Erythroblast (primary cell): ENCODE data around the gene MRM1.
A peak's percentile ranks its signal among the peaks of the same experiment; 100 is the strongest.

Experiments used
- DNase-seq, 2 experiments: peaks; one replicate each; lab custom pipeline; 2025; lab: John Stamatoyannopoulos, UW
- GATA1 ChIP-seq: IDR thresholded peaks from 2 replicates; pipeline ENCODE4 v1.6.1; 2011; ENCODE audit warnings: low read depth, mild to moderate bottlenecking, control low read depth, low read length, moderate library complexity
- POLR2A ChIP-seq: IDR thresholded peaks from 2 replicates; pipeline ENCODE4 v1.6.1; 2011; ENCODE audit warnings: mild to moderate bottlenecking, low read length

The MRM1 gene

GRCh38 chr17:36609498-36609862, 8.1 kb downstream of the MRM1 start:
- TF ChIP-seq GATA1 (no peak), POLR2A (no peak)

GRCh38 chr17:36610474-36610873, 9.1 kb downstream of the MRM1 start:
- TF ChIP-seq GATA1 (no peak), POLR2A (no peak)
- DNase-seq, result peak; percentile 71 to 81

More at GRCh38 chr17:36609498-36609862, 8.1 kb downstream of the MRM1 start:
- no peak for DNase-seq

- no peak for TF ChIP-seq POLR2A
- TF ChIP-seq GATA1, result no peak
- peak; percentile 82 to 85 for DNase-seq
These were observed 10.1 kb downstream of the MRM1 start for GRCh38 chr17:36611345-36612072.

GRCh38 chr17:36612323-36612722, 10.9 kb downstream of the MRM1 start:
- TF ChIP-seq POLR2A (no peak), GATA1 (no peak)

GRCh38 chr17:36613155-36613554, 11.8 kb downstream of the MRM1 start:
- no peak for DNase-seq
- TF ChIP-seq POLR2A (no peak), GATA1 (no peak)

More at GRCh38 chr17:36612323-36612722, 10.9 kb downstream of the MRM1 start:
- no peak for DNase-seq

- DNase-seq, result no peak
- TF ChIP-seq POLR2A (no peak), GATA1 (no peak)
These were observed 12.7 kb downstream of the MRM1 start for GRCh38 chr17:36614081-36614480.

- TF ChIP-seq POLR2A, result no peak
- no peak for TF ChIP-seq GATA1
- no peak for DNase-seq
These were observed 13.6 kb downstream of the MRM1 start for GRCh38 chr17:36614933-36615332.

- no peak for DNase-seq
- TF ChIP-seq POLR2A (no peak), GATA1 (no peak)
These were observed 15.0 kb downstream of the MRM1 start for GRCh38 chr17:36616061-36617029.

GRCh38 chr17:36617773-36618172, 16.4 kb downstream of the MRM1 start:
- TF ChIP-seq POLR2A (no peak), GATA1 (no peak)
- DNase-seq, result no peak

- DNase-seq, result peak; percentile 7 to 11
- no peak for TF ChIP-seq POLR2A
- TF ChIP-seq GATA1, result no peak
These were observed 21.9 kb downstream of the MRM1 start for GRCh38 chr17:36623281-36623680.

GRCh38 chr17:36625188-36625587, 23.8 kb downstream of the MRM1 start:
- TF ChIP-seq GATA1 (no peak), POLR2A (no peak)
- no peak for DNase-seq

- TF ChIP-seq GATA1 (no peak), POLR2A (no peak)
- no peak for DNase-seq
These were observed 25.7 kb downstream of the MRM1 start for GRCh38 chr17:36627101-36627500.

- no peak for DNase-seq
- TF ChIP-seq POLR2A (no peak), GATA1 (no peak)
These were observed 27.2 kb downstream of the MRM1 start for GRCh38 chr17:36628576-36628975.
